Coronary artery (tissue), 2 donors: ENCODE results near the gene MAPK8IP1.

Experiments used
- DNase-seq: peaks from one replicate; pipeline ENCODE4 v3.0.0-alpha.2; 2017; ENCODE audit warnings: low spot score
- H3K27ac ChIP-seq, 2 donors: fragments of 200-600 bp; sonication (generic); one replicate each; pipeline ENCODE4 v1.5.1; 2016 to 2019
- H3K4me3 ChIP-seq: fragments of 200-600 bp; sonication (generic); 2 replicates; pipeline ENCODE4 v1.5.1; 2016; ENCODE audit warnings: mild to moderate bottlenecking, moderate library complexity
- TF ChIP-seq, protein P1 (sequence below): fragments of 200-600 bp; sonication (generic); IDR thresholded peaks from one replicate; pipeline ENCODE4 v1.5.1; 2019; ENCODE audit warnings: antibody characterized with exemption

The MAPK8IP1 gene

DNA sequence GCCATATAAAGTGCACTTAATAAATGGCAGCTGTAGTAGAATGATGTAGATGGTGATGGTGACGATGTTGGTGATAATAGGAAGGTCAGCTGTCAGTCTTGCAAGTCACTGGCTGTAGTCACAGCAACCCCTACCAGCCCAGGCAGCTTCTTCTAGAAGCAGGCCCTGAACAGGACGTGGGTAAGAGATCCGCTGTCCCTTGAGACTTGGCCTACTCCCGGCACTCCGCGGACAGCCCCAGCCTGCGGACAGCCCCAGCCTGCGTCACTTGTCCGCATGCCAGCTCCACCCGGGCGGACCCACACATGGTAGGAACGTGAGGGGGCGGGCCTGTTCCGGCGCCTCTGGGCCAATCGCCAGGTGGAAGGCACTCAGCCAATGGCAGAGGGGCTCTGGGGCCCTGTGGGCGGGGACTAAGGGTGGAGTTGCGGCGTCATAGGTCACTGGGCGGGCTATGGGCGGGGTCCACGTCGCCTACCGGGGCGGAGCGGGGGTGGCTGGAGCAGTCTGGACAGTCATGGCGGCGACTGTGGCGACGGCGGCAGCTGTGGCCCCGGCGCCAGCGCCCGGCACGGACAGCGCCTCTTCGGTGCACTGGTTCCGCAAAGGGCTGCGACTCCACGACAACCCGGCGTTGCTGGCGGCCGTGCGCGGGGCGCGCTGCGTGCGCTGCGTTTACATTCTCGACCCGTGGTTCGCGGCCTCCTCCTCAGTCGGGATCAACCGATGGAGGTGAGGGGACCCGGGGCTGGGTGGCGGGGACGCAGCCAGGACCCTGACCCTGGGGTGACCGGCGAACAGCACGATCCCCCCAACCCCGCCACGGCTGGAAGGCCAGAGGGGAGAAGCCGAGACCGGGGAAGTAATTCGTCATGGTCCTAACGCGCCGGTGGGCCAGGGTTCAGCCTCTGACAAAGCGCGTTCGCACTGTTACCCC is 38.2 kb upstream of the MAPK8IP1 start, which contains the start of gene CRY2:
TSS of gene CRY2 (plus strand) at position 502 of the 937 bp plus-strand sequence. CDS start at position 518, 16 bp downstream.
- Histone ChIP-seq H3K4me3 (peak within 1 kb of the TSS; percentile 94), H3K27ac (peak within 1 kb of the TSS; percentile 91 to 98)
- TF ChIP-seq, protein P1, sequence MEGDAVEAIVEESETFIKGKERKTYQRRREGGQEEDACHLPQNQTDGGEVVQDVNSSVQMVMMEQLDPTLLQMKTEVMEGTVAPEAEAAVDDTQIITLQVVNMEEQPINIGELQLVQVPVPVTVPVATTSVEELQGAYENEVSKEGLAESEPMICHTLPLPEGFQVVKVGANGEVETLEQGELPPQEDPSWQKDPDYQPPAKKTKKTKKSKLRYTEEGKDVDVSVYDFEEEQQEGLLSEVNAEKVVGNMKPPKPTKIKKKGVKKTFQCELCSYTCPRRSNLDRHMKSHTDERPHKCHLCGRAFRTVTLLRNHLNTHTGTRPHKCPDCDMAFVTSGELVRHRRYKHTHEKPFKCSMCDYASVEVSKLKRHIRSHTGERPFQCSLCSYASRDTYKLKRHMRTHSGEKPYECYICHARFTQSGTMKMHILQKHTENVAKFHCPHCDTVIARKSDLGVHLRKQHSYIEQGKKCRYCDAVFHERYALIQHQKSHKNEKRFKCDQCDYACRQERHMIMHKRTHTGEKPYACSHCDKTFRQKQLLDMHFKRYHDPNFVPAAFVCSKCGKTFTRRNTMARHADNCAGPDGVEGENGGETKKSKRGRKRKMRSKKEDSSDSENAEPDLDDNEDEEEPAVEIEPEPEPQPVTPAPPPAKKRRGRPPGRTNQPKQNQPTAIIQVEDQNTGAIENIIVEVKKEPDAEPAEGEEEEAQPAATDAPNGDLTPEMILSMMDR = no peak
- DNase-seq = peak; percentile 100

DNA sequence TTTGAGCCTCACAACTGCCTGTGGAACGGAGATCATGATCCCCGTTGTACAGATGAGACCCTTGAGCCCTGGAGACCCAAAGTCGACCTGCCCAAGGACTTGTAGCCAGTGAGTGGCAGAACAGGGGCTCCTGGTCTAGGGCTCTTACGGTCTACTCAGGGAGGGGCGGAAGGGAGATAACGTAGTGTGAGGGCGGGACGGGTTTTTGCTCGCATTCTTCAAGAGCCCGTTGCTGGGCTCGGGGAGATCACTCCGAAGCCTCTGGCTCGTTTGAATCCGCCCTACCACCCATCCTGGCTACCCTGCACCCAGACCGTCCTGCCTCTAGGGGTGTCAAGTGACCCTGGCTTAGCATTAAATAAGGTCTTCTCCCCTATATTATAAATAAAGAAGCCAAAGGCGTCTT is 37.5 kb upstream of the MAPK8IP1 start:
- DNase-seq = no peak
- peak overlapping the region; percentile 91 to 98 for H3K27ac ChIP-seq
- TF ChIP-seq, protein P1 = no peak
- H3K4me3 ChIP-seq = peak overlapping the region; percentile 94

DNA sequence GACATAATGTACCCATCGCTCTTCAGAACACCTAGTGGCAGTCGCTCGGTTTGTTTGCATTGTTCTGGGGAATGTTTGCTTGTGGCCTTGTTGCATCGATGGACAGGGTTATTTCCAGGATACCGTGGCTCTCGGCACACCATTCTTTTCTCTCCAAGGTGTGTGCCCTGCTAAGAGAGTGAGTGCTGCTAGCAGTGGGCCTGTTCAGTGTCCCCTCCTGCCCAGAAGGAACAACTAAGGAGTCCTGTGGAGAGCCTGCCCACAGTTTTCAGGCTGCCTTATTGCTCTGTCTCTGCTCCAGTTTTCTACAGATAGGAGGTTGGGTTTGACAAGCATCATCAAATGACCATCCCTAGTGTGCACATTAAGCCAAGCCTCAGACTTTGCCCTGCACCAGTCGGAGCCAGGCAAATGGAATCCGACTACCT is 36.8 kb upstream of the MAPK8IP1 start:
- Histone ChIP-seq H3K4me3 (peak overlapping the region; percentile 94), H3K27ac (peak overlapping the region in 1 of 2 donors; percentile 91)
- no peak for DNase-seq
- TF ChIP-seq, protein P1 = no peak

DNA sequence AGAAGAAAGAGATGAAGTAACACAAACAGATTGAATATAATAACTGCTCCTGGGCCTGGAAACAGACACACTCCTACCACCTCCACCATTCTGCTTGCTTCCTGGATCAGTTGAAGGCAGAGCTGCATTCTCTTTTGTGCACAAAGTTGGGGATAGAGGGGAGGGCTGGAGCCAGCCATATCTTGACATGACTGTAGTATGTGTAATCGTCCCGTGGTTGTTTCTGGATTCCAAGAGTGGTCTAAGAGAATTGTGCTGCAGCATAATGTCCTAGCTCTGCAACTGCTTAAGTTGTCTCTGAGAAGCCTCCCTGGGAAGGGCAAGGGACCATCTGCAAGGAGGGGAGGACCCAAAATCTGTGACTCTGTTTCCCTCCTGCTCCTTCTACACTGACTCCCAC is 35.0 kb upstream of the MAPK8IP1 start:
- H3K27ac ChIP-seq = no peak overlapping the region
- no peak for DNase-seq
- no peak overlapping the region for H3K4me3 ChIP-seq
- TF ChIP-seq, protein P1 = no peak

DNA sequence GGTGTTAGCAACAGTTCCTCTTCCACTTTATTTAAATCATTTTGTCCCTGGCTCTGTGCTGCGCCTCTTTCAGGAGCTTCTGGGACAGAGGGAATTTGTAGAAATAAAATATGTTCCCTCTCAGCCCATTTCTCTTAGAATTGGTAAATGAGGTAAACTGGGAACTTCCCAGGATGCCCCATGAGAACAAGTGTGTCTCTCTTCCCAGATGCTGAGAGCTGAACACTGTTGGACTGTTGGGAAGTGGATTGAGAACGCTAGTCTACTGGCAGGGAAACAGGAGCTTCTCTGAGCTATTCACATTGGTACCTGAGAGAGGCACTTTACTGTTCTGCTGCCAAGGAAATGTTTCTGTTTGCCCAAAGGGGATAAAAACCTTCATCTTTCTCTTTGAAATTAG is 34.2 kb upstream of the MAPK8IP1 start:
- DNase-seq = no peak
- H3K27ac ChIP-seq = no peak overlapping the region
- TF ChIP-seq, protein P1 = no peak
- H3K4me3 ChIP-seq = no peak overlapping the region

DNA sequence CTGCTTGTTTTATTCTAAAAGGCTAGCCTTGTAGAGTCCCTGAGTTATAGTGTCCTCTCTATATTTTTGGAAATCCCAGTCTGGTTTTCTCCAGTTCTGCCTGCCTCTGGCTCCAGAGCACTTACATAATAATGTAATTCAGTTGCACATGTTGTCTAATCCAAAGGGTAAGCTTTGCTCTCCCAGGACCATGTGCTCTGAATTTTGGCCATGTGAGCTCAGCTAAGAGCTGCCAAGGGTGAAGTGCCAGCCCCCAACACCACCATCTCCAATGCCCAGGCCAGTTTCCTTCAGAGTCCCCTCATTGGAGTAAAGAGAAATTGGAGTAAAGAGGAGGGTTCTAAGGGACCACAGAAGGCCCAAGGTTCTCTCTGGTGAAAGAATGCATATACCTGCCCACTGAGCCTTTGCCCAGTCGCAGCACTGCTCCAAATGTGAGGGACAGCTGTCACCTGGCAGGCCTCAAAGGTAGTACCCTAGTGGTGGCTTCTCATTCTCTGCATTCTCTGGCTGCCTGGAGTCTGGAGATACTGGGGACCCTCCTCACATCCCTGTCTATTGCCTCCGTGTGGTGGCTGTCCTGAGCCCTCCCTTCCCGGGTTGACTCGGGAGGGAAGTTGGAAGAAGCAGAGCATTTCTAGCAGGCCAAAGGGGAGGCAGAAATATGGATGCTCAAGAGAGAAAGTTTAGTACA is 33.3 kb upstream of the MAPK8IP1 start:
- DNase-seq = no peak

More for the DNA sequence above, 33.3 kb upstream of the MAPK8IP1 start:
- Histone ChIP-seq H3K4me3 (no peak overlapping the region), H3K27ac (peak overlapping the region; percentile 7 to 51)
- TF ChIP-seq, protein P1 = no peak
